Uterus (tissue), 2 donors: ENCODE measurements around the gene CPSF4L.

Experiments
- POLR2A ChIP-seq, 2 donors: fragments of 450-650 bp; IDR thresholded peaks; one replicate each; pipeline ENCODE4 v1.6.1; 2016; ENCODE audit warnings: antibody characterized with exemption in 2 of 2, mild to moderate bottlenecking in 1 of 2, moderate library complexity in 1 of 2
- TF ChIP-seq, protein P1 (sequence below), 4 experiments: fragments of 200-600 bp in 2 of 4; fragments of 450-650 bp in 2 of 4; sonication (generic) in 2 of 4; IDR thresholded peaks; one replicate each; pipeline ENCODE4 v1.5.1; 2016 to 2019; ENCODE audit warnings: antibody characterized with exemption in 4 of 4, mild to moderate bottlenecking in 2 of 4, moderate library complexity in 1 of 4

DNA sequence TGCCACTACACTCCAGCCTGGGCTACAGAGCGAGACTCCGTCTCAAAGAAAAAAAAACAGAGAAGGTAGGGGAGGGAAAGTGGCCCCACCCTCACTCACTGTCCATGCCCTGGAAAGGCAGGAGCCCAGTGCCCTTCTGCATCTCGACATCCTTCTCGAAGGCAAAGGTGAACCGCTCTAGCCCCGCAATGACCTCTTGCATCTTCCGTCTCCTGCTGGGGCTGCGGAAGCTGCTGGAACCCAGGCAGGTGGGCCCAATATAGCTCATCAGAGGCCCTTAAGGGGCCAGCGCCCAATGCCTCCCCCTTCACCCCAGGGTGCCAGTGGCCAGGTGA lies at the start of gene CPSF4L:
- TF ChIP-seq, protein P1, sequence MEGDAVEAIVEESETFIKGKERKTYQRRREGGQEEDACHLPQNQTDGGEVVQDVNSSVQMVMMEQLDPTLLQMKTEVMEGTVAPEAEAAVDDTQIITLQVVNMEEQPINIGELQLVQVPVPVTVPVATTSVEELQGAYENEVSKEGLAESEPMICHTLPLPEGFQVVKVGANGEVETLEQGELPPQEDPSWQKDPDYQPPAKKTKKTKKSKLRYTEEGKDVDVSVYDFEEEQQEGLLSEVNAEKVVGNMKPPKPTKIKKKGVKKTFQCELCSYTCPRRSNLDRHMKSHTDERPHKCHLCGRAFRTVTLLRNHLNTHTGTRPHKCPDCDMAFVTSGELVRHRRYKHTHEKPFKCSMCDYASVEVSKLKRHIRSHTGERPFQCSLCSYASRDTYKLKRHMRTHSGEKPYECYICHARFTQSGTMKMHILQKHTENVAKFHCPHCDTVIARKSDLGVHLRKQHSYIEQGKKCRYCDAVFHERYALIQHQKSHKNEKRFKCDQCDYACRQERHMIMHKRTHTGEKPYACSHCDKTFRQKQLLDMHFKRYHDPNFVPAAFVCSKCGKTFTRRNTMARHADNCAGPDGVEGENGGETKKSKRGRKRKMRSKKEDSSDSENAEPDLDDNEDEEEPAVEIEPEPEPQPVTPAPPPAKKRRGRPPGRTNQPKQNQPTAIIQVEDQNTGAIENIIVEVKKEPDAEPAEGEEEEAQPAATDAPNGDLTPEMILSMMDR (IDR thresholded peaks at IDR 0.05), result no peak
- no peak for TF ChIP-seq POLR2A (IDR thresholded peaks at IDR 0.05)
